Stimulated activated CD8-positive, alpha-beta memory T cell treated with anti-CD3 and anti-CD28 coated beads, Interleukin-4, amount 100 ng/mL, for 24 hours (primary cell): Measurements from ENCODE around the gene R3HDM2.

Source experiments
- DNase-seq: peaks from one replicate; pipeline ENCODE4 v3.0.0-alpha.2; 2020; ENCODE audit warnings: low read depth

R3HDM2 gene

GRCh38 chr12:57216014-57216911, 214.6 kb downstream of the R3HDM2 start, which contains the start of gene NXPH4:
Gene NXPH4, plus strand, starts transcription at chr12:57216794. Its CDS starts 176 bp downstream, at chr12:57216970.
- peak; percentile 51 for DNase-seq

DNA sequence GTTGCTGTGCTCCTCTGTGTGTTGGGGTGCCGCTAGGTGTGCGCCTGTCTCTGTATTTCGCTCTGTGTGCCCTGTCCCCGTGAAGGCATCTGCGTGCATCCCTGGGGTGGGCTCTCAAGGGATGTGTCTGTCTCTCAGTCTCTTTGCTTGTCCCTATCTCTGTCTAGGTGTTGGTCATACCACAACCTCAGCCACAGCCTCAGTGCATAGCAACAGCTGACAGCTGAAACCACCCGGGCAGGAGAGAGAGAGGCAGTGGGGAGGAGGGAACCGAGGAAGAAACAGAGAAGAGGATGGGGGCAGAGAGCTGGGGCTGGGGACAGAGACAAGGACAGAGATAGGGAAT, 215.2 kb downstream of the R3HDM2 start:
- no peak for DNase-seq

DNA sequence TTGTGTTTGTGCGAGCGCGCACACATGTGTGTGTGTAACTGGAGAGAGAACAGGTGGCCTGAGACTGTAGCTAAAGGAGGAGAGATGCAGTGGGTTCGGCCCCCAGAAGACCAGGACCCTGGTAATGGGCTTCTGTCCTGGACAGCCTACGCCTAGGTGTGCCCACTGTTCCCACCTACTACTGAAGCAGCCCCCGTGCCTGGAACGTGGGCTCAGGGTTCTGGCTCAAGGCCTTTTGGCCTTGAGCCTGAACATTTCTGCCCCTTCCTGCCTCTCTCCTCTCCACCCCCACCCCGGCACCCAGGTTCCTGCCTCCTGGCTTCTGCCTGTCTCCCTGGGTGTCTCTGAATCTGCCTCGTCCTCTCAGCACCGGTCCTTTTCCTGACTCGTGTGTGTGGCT, 215.8 kb downstream of the R3HDM2 start:
- DNase-seq: no peak

- peak; percentile 52 for DNase-seq
Measured at GRCh38 chr12:57214398-57214781, 216.5 kb downstream of the R3HDM2 start.

- no peak for DNase-seq
Measured at GRCh38 chr12:57213763-57214397, 217.0 kb downstream of the R3HDM2 start.

DNA sequence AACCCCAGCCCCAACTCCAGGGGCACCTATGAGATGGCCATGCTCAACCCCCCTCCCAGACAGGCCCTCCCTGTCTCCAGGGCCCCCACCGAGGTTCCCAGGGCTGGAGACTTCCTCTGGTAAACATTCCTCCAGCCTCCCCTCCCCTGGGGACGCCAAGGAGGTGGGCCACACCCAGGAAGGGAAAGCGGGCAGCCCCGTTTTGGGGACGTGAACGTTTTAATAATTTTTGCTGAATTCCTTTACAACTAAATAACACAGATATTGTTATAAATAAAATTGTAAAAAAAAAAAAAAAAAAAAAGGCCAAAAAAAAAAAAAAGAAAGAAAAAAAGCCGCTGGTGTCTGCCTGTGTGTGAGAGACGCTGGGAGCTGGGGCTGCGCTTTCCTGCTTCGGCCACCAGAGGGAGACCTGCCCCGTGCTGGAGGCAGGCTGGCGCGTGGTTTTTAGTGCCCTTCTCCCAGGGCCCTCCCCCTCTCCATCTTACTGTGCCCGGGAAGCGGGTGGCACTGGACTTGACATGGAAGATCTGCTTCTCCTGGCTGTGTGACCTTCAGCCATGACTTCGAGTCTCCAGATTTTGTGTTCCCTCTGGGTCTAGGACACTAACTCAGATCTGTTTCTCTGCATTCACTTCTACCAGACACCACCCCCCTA, 217.7 kb downstream of the R3HDM2 start:
- peak; percentile 75 for DNase-seq

GRCh38 chr12:57212701-57213057, 218.2 kb downstream of the R3HDM2 start:
- no peak for DNase-seq

DNA sequence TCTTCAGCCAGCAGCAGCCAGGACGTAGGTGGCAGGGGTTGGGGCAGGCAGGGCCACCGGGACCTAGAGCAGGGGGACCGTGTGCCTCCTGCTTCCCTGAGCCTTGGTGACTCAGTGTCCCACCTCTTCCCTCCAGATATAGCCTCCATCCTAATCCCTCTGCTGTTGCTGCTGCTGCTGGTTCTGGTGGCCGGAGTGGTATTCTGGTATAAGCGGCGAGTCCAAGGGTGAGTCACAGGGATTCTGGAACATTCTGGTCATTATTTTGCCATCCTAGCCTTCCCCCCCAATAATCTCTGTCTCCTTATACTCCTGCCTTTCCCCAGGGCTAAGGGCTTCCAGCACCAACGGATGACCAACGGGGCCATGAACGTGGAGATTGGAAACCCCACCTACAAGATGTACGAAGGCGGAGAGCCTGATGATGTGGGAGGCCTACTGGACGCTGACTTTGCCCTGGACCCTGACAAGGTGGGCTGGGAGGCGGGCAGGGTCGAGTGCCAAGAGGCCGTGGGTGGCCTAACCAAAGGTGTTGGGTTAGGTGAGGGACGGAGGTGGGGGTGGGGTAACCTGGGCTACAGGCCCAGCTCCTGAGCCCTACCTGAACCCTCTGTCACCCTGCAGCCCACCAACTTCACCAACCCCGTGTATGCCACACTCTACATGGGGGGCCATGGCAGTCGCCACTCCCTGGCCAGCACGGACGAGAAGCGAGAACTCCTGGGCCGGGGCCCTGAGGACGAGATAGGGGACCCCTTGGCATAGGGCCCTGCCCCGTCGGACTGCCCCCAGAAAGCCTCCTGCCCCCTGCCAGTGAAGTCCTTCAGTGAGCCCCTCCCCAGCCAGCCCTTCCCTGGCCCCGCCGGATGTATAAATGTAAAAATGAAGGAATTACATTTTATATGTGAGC, 218.8 kb downstream of the R3HDM2 start:
- no peak for DNase-seq

DNA sequence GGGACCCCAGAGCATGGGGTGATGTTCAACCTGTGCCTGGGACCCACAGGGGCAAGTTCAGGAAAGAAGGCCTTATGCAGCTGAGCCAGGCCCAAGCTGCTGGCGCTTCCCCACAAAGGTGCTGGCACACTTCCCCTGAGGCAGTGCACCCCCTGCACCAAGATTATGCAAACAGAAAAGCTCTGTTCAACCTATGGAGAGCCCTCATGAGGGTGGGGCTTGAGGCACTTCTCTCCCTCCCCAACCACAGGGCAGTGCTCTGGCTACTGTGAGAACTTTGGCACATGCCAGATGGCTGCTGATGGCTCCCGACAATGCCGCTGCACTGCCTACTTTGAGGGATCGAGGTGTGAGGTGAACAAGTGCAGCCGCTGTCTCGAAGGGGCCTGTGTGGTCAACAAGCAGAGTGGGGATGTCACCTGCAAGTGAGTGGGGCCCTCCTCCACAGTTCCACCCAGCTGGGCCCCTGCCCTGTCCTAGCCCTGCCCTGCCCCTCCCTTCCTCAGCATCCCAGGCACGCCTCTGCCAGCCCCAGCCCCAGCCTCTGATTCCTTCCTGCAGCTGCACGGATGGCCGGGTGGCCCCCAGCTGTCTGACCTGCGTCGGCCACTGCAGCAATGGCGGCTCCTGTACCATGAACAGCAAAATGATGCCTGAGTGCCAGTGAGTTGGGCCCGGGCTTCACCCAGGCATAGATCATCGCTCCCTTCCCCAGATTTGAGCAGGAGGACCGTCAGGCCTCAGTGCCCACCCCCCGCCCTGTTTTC, 219.7 kb downstream of the R3HDM2 start:
- no peak for DNase-seq

DNA sequence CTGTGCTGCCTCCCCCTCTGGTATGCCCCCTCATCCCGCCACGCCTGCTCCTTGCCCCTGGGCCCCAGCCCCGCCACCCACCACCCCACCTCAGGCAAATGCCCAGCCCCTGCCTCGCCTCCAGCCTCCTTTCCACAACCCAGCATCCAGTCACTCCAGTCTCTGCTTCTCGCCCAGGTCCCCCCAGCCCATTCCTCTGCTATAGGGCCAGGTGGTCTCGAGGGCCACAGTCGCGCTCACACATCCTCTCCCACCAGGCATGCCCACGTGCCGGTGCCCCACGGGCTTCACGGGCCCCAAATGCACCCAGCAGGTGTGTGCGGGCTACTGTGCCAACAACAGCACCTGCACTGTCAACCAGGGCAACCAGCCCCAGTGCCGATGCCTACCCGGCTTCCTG, 220.4 kb downstream of the R3HDM2 start:
- no peak for DNase-seq

DNA sequence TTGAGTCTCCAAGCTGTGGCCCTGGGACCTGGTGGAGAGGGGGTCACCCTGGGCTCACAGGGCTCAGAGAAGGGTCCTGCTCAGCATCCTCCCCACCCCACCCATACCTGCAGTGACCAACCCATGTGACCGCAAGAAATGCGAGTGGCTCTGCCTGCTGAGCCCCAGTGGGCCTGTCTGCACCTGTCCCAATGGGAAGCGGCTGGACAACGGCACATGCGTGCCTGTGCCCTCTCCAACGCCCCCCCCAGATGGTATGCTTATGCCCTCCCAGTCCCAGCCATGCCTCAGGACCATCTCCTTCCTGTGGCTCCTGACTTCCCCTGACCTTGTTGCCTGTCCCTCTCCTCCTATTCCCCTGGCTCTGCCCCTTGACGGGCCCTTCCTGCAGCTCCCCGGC, 220.9 kb downstream of the R3HDM2 start:
- no peak for DNase-seq

DNA sequence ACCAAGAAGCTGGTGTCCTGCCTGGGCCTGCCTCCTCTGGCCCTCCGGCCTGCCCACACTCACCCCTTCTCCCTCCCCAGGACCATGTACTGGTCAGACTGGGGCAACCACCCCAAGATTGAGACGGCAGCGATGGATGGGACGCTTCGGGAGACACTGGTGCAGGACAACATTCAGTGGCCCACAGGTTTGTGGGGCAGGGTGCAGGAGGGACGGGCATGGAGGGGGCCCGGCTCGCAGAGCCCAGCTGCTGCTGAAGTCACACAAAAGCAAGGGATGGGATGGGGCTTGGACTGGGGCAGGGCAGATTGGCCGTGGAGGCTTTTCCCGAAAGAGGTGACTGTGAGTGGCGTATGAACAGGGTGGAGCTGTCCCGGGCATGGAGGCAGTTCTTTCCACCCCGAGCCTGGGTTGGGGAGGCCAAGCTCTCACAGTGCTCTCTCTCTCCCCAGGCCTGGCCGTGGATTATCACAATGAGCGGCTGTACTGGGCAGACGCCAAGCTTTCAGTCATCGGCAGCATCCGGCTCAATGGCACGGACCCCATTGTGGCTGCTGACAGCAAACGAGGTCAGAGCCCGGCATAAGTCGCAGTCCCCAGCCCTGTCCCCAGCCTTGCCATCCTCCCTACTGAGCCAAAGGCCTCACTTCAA, 222.1 kb downstream of the R3HDM2 start:
- no peak for DNase-seq

DNA sequence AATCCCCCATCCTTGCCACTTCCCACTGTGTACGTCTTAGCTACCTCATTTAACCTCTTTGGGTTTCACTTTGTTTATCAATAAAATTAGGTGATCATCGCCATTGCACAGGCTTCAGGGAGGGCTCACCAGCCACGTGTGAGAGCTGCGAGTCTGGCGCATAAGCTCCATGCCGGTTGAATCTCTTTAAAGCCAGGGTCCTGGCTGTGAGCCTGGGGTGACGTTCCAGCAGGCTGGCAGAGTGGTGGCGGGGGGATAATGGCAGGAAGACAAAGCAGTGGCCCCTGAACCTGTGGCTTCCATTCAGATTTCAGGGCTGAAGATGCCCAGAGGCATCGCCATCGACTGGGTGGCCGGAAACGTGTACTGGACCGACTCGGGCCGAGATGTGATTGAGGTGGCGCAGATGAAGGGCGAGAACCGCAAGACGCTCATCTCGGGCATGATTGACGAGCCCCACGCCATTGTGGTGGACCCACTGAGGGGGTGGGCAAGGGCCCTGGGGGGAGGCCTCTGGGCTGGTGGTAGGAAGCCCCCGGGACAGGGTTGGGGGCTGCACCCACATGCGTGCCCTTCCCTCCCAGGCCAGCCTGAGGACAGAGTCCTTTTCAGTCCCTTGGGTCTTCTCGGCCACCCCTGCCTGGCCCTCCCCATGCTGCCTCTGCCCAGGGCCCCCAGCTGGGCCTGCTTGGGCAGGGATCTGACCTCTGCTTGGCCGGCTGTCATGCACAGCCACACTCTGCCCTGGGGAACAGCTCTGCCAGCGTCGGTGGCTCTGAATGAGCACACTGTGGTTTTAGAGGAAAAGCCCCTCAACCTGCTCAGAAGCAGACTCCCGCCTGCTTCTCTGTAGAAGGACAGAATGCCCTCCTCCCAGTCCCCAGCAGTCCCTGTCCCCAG, 222.9 kb downstream of the R3HDM2 start:
- DNase-seq: no peak

- DNase-seq: no peak
Measured at GRCh38 chr12:57205931-57206330, 224.9 kb downstream of the R3HDM2 start.

DNA sequence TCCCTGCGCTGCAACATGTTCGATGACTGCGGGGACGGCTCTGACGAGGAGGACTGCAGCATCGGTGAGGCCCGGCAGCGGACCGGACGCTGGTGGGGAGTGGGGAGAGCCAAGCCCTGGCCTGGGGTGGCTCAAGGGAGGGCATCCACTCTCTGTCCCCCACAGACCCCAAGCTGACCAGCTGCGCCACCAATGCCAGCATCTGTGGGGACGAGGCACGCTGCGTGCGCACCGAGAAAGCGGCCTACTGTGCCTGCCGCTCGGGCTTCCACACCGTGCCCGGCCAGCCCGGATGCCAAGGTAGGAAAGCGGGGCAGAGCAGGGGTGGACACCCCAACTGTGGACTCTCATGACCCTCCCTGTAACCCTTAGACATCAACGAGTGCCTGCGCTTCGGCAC, 225.7 kb downstream of the R3HDM2 start:
- no peak for DNase-seq

DNA sequence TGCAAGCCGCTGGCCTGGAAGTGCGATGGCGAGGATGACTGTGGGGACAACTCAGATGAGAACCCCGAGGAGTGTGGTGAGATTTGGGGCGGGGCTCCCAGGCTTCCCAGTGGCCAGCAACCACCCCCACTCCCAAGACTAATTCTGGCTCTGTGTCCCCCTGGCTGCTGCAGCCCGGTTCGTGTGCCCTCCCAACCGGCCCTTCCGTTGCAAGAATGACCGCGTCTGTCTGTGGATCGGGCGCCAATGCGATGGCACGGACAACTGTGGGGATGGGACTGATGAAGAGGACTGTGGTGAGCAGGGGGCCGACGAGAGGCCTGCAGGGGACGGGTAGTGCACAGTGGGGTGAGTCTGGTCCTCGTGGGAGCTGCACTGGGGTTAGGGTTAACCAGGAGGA, 226.4 kb downstream of the R3HDM2 start:
- no peak for DNase-seq

- no peak for DNase-seq
Measured at GRCh38 chr12:57203791-57204190, 227.1 kb downstream of the R3HDM2 start.
